IPS DF 4.7 (cell line): ENCODE results near the gene GLDC.

Source experiments
- DNase-seq: peaks from one replicate; pipeline ENCODE4 v3.0.0-alpha.2; 2013; ENCODE audit warnings: low spot score; ENCODE audit errors: extremely low read depth

The GLDC gene

DNA sequence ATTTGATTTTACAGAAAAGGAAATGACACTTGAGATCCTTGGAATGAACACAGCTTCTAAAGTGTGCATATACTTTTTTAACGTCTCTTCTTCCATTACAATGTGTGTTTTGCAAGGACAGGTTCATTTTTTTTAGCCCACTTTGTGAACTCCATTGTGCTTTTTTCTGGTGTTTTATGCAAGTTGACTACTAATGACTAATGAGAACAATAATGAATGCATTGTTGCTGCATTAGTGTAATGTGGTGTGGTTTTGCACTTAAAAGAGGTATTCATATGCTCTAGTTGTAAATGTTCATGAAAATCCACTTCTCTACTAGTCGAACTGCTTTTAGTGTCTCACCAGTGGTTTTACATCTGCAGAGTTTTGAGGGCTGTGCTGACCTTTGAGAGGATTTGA is 139.0 kb downstream of the GLDC start:
- no peak for DNase-seq

DNA sequence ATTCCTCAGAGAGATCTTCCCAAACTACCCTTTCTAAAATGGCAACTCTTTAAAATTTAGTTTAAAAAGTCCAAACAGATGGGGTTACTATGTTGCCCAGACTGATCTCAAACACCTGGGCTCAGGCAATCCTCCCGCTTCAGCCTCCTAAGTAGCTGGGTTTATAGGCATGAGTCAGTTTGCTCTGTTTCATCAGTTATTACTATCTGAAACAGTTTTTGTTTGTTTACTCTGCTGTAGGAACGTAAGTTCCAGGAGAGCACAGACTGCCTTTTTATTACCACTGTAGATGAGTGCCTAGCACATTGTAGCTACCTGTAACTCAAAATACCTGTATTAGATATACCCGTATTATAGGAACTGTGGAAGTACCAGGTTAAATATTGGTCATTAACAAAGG is 143.1 kb downstream of the GLDC start:
- DNase-seq, result no peak

DNA sequence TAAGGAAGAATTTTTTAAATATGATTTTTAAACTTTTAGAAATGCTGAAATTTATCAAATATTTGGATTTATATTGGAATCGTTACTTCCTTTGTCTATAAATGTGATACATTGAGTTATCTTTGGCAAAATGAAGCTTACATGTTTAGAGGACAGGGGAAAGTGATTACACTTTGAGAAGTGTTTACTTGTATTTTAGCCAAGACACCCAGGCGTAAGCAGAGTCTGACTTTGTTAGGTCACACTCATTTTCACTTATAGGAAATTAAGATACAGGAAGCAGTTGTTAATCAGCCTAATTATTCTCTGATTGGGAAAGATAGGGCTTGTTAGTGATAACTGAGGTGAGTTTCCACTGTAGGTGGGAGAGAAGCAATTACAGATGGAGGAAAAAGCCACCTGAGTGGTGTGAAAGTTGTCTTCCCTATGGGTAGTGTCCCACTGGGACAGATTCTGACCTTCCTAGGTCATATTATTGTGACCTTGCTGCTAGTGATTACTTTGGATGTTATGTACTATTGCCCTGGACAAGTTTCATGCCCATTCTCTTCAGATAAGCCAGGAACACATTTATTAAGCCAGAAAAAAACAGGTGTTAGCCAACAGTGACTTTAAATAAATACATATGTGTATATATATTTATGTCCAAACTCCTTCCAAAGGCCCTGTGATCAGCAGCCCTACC is 143.9 kb downstream of the GLDC start:
- DNase-seq, result no peak

DNA sequence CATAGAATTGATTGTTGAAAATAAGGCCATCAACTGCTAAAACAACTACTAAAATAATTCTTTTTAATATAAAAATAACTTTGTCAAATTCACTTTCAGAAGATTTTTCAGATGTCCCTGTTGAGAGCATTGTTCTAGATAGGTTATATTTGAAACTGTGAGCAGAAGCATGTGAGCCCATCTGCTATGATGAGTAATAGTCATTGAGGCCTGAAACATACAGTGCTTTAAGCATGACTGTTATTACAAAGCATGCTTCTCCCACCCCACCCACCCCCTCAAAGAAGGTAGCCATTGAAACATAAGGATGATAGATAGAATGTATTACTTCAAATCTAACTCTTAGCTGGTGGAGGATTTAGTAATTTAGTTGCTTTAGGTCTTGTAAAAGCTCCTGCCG is 146.5 kb downstream of the GLDC start:
- no peak for DNase-seq

DNA sequence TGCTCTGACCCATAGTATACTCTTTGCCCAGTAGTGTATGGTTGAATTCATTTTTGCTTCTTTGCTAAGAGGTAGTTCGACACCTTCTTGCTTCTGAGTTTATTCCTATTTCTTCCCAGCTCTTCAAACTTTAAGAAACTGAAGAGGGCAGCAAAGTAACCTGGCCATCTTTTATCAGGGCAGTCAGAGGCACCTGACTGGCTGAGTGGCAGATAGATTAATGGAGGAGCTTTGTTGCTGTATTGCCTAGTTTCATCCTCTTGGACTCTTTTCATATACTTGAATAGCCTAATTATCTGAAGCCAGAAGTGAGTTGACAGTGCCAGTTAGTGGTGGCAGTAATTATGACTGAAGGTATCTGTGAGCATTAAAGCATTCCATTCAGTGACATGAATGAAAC is 150.1 kb downstream of the GLDC start:
- no peak for DNase-seq

DNA sequence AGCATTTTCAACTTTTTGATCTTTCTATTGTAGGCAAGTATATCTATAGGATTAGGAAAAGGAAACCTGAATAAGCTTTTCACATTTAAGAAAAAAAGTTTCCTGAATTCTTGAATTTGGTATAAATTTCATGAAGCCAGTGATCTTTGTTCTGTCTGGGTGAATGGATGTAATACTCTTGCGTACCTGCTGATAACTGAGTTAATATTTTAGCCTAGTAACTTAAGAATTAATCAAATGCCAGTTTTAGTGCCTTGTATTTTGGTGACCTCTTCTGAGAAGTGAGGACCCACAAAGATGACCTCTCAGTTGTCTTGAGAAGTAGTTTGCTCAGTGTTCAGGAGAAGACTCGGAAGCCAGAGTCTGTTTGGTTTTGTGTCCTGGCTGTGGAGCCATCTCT is 154.7 kb downstream of the GLDC start:
- DNase-seq, result no peak

DNA sequence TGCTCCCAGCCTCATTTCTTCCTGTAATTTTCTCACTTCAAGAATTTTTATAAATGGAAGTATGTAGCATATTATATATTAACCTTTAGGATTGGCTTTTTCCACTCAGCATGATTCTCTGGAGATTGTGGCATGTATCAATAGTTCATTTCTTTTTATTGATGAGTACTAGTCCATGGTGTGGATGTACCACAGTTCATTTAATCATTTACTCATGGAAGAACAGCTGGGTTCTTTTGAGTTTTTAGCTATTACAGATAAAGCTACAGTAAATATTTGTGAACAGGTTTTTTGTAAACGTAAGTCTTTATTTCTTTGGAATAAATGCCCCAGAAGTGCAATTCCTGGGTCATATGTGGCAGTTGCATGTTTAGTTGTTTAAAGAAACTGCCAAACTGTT is 156.4 kb downstream of the GLDC start:
- DNase-seq, result no peak

DNA sequence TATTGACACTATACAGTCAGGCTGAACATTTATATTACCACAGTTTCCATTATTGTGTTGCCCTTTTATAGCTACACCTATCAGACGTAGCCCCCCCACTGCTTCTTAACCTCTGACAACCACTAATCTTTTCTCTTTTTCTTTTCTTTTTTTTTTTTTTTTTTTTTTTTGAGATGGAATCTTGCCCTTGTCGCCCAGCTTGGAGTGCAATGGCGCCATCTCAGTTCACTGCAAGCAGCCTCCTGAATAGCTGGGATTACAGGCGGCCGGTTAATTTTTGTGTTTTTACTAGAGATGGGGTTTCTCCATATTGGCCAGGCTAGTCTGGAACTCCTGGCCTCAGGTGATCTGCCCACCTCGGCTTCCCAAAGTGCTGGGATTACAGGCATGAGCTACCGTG is 157.1 kb downstream of the GLDC start:
- DNase-seq, result no peak

DNA sequence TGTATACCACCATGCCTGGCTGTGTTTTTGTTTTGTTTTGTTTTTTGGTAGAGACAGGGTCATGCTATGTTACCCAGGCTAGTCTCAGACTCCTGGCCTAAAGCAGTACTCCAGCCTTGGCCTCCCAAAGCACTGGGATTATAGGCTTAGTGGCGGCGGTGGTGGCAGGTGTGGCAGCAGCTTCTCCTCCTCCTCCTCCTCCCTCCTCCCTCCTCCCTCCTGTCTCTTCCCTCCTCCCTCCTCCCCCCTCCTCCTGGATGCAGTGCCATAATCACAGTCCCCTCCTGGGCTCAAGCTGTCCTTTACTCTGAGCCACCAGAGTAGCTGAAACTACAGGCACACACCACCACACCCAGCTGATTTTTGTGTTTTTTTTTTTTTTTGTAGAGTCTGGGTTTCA is 161.3 kb downstream of the GLDC start:
- DNase-seq, result no peak
